HG03095 (cell line): ENCODE measurements around the gene SKAP2.

Experiments
- ATAC-seq: cut with Tn5 transposase; IDR thresholded peaks from one replicate; pipeline ENCODE4 v1.9.1; 2021; ENCODE audit warnings: moderate library complexity; ENCODE audit not compliant: unreplicated experiment

Gene SKAP2

DNA sequence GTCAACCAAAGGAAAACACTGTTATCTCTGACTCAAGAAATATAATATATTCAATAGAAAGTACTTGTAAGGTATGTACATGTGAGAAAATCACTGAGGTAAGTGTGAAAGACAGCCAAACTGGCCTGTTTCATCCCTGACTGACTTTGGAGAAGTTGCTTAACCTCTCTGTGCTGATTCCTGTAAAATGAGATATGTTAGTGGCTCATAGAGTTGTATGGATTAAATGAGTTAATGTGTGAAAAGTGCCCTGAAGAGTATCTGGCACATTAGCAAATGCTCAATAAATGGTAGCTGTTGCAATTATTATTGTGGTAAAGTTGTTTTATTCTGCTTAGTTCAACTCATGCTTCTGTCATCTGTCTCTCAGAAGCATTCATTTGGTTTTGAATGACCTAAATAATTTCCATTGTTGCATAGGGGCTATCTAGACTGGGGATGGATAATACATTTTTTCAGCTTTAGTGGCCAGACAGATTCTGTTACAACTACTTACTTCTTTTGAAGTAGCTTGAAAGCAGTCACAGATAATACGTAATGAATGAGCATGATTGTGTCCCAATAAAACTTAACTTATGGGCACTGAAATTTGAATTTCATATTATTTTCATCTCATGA, 84.3 kb downstream of the SKAP2 start:
- ATAC-seq, result no peak

DNA sequence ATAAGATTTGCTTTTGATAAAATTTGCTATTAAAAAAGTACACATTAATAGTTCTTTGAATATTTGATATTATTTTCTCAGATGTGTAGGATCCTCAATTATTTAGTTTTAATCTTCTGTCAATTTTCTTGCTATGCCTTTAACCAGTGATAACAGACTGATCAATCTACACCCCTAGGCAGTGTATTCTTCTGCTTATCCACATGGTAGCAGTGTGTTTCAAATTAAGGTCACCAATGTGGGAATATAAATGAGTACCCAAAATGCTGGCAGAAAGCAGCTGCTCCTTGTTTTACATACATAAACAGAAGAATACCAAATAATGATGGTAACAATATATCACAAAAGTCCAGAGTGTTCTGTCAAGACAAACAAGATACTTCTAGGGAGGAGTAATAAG, 87.0 kb downstream of the SKAP2 start:
- ATAC-seq, result no peak

DNA sequence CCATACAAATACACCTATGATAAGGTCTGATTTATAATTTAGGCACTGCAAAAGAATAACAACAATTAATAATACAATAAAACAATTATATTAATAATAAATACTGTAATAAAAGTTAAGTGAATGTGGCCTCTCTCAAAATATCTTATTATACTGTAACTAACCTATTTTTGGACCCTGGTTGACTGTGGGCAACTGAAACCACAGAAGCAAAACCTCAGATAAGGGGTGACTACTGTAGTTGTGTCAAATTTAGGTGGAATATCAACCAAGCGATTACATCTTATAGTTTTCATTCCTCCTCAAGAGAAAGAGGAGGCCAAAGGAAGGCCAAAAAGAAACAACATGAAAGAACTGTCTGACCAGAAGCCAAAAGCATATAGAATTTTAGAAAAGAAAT, 103.9 kb downstream of the SKAP2 start:
- no peak for ATAC-seq

GRCh38 chr7:26759108-26759507, 105.3 kb downstream of the SKAP2 start:
- no peak for ATAC-seq

- no peak for ATAC-seq
These were observed 121.2 kb downstream of the SKAP2 start for GRCh38 chr7:26743205-26743604.

DNA sequence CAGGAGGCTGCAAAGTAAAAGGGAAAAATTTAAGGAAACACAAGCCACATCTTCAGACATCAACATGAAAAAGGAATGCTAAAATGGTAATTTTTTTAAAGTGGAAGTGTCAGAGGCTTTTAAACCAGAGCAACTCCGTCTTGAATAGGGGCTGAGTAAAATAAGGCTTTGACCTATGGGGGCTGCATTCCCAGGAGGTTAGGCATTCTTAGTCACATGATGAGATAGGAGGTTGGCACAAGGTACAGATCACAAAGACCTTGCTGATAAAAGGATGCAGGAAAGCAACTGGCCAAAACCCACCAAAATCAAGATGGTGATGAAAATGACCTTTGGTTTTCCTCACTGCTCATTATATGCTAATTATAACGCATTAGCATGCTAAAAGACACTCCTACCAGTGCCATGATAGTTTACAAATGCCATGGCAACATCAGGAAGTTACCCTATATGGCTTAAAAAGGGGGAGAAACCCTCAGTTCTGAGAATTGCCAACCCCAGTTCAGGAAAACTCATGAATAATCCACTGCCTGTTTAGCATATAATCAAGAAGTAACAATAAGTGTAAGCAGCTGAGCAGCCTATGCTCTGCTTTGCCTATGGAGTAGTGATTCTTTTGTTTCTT, 128.3 kb downstream of the SKAP2 start:
- no peak for ATAC-seq

DNA sequence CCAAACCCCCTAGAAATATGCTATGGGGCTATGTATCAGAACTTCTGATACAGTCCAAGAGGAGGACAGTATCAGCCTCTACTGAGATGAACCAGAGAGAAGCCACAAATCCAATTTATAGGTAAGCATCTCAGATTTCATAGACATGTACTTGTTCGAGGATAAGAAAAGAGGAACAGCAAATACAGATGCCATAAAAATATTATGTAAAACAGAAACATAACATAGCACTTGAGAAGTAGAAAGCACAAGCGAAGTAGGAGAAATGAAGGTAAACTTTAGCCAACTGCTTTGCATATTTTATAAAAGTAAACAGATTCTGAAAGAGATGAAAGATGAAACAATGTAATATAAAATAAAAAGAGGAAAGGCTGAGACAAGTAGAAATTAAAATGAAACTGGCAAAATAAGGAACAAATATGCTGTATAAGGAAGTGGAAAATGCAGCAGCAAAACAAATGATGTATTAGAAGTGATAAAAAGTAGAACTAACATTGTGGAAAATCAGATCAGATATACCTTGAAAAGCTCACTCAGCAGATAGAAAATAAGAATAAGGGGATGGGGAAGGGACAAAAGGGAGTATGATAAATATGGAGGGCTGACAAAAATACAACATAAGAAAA, 135.1 kb downstream of the SKAP2 start:
- no peak for ATAC-seq

DNA sequence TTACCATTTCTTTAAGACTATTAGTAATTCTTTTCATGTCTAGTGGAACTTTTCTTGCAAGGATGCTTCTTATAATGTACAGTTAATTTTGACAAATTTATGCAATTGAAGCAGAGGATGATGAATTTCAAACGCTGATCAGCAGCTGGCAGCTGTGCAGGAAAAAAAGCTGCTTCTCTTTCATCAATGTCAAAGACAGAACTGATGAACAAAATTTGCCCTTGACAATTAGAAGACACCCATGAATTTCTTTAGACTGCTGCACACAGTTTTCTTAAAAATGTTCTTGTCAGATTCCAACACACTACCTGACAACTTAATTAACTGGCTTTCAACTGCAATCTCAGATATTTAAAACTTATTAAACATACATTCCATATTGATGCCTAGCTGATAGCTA, 138.3 kb downstream of the SKAP2 start:
- ATAC-seq, result no peak

GRCh38 chr7:26724795-26725194, 139.6 kb downstream of the SKAP2 start:
- ATAC-seq, result no peak

DNA sequence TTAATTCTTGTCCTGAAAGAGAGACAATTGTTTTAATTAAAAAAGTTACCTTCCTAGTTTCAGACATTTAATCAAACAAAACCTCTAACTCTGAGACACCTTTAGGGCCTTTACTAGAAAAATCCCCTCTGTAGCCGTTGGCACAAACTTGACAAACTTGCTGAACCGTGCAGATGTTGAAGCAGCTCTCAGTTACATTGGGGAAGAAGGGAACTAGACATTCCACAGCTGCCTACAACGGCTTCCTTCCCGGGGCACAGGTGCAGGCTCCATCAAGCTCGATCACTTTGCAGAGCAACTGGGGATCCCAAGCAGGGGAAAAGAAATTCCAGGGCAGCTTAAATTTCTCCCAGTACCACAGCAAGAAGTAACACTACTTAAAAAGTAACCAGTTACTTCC, 141.3 kb downstream of the SKAP2 start:
- ATAC-seq, result no peak

DNA sequence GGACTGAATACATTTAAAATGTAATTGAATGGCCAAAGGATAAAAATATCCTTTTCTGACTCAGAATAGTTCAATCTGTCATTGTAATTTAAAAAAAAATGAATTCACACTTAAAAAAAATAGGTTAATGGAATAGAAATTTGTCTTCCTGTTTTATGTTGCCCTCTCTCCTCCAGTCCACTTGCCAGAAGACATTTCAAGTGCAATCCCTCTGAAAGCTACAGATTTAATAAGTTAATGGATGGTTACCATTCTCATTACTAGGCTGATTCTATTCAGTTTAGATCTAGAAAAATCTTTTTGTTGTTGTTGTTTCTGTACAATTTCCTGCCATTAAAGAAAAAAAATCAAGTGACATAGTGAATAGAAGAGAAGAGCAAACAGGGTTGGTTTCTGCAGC, 142.9 kb downstream of the SKAP2 start:
- no peak for ATAC-seq

- no peak for ATAC-seq
These were observed 146.3 kb downstream of the SKAP2 start for GRCh38 chr7:26718063-26718462.

GRCh38 chr7:26714438-26714837, 150.0 kb downstream of the SKAP2 start:
- no peak for ATAC-seq

- ATAC-seq, result no peak
These were observed 150.4 kb downstream of the SKAP2 start for GRCh38 chr7:26714006-26714405.

DNA sequence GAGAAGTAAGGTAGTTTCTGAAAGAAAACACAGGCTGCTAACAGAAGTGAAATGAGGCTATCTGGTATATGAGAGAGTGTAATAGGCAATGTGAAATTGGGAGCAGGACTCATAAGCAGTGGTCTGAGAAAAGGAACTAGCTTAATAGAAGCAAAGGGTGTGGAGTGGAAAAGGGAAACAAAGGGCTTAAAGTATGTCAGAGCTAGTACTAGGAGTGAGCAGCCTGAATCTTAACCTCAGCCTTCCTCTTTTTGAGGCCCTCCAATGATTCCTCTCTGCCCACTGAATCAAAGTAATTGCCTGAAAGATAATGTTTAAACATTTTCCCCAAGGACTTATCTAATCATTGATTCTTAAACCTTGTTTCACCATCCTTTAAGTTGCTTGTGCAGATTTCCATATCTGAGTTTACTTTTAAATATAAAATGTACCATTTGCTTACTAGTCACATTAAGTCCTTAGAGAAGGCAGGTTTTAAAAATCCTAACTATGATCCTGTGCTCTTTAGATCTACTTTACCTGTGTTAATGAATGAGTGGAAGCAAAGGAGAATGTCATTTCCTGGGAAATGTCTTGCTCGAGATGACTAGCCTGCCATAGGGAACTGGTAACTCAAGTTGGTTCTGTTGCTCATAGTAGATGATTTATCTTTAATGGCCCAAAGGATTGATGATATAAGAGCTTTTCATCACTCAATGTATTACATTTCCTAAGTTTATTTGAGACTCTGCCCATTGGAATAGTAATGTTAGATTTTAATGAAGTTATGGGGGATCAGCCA, 155.0 kb downstream of the SKAP2 start:
- ATAC-seq, result no peak

DNA sequence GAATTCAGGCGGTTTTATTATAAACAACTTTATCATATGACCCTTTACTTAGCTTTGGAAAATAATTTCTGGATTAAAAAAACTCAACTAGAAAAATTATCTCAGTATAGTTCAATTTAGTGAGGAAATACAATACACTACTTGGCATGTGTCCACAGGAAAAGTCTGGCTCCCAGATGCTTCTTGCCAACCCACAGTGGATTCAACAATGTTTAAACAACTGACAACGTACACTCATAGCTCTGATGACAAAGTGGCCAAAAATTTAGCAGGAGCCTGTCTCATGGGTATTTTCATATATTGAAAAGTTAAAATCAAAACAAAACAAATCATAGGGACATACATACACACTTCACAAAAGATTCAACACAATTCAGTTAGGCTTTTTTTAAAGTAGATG, 158.8 kb downstream of the SKAP2 start:
- ATAC-seq, result no peak

DNA sequence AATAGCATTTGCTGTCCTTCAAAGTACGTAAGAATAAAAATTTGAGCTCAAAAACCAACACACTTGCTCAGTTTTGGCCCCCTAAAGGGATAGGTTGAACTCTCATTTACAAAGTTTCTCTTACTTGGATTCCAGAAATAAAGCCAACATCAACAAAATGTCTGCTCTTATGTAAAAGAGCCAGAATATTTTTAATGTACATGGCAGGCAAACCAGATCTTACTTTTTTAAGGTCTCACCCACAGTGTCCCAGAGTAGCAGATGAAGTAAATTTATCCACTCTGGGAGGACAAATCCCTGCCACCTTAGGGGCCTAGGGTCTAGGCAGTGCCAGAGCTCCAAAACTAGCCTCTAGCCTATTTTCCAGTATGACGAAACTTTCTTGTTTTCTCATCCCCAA, 159.6 kb downstream of the SKAP2 start:
- ATAC-seq, result no peak

- no peak for ATAC-seq
These were observed 160.4 kb downstream of the SKAP2 start for GRCh38 chr7:26704036-26704435.

GRCh38 chr7:26700893-26701292, 163.5 kb downstream of the SKAP2 start:
- ATAC-seq, result no peak

- no peak for ATAC-seq
These were observed 164.0 kb downstream of the SKAP2 start for GRCh38 chr7:26700386-26700785.

DNA sequence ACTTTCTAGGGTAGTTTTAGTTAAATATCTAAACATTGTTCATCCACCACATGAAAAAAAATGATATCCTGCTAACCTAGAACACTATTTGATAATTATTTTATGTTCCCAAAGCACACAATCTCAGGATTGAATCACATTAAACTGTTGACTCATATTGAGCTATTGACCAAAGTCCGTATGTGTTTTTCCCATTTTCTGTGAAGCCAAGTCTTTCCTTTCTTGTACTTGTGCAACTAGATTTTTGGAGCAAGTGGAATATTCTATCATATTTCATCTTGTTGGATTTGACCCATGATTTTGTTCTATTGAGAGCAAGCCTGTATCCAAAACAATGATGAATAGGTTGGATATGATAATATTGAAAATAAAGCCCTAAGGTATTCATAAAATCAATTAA, 164.6 kb downstream of the SKAP2 start:
- ATAC-seq, result no peak

DNA sequence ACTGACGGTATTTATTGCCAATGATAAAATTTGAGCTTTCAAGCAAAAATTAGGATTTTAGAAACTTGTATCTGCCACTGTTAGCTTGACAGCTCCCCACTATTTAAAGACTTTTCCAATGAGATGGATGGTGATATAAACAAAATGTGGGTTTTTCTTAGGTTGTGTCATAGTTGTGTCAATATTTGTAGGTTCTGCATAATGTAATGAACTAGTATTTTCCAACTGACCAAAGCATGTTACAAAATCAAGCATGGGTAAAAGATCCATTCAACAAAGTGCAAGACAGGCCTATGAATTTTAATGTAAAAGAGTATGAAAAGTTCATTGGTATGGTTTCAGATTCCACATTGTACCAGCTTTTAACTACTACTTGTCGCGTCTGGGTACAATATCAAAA, 165.6 kb downstream of the SKAP2 start:
- no peak for ATAC-seq
